OCI-LY1 (cell line): ENCODE data around the gene PEX11B.

Experiments used
- CTCF ChIP-seq: fragments of 200-600 bp; sonication (generic), shearing (Covaris generic); IDR thresholded peaks from 2 replicates; pipeline ENCODE4 v1.5.1; 2017; ENCODE audit warnings: mild to moderate bottlenecking, antibody characterized with exemption, low read length, moderate library complexity, mixed read lengths
- EZH2 ChIP-seq: fragments of 200-600 bp; sonication (generic), shearing (Covaris generic); IDR thresholded peaks from 2 replicates; pipeline ENCODE4 v1.8.0; 2017; ENCODE audit warnings: borderline replicate concordance, mixed run types, mild to moderate bottlenecking, antibody characterized with exemption, low read length, moderate library complexity, mixed read lengths

- no peak for TF ChIP-seq CTCF
- TF ChIP-seq EZH2: no peak
These were observed 40.5 kb downstream of the PEX11B start for GRCh38 chr1:145877923-145878486.
